ENCODE measurements around the gene XRCC2.

XRCC2 gene

DNA sequence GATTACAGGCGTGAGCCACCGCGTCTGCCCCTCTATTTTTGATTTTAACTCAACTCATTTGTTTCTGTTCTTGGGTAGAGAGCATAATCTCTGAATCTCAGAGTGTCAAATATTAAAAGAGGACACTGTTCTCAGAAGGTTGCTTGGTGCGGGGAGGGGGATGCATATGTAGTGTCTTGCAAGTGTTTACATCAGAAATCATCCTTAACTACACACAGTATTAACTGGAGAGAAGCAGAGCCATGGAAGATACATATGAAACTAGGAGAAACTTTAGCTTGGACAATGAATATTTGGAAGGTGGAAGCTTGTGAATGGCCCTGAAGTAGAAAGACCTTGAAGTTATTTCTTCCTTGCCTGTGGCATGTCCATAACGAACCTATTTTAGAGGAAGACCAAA lies 57.5 kb downstream of the XRCC2 start:
- H2AFZ ChIP-seq (ENCODE audit: low read length): no peak overlapping the region
- no CpG with 5 or more reads among the region's 5 CpGs for WGBS, 2 donors (ENCODE audit: extremely low coverage in 2 of 2, insufficient read length in 2 of 2, insufficient replicate concordance in 1 of 2)

DNA sequence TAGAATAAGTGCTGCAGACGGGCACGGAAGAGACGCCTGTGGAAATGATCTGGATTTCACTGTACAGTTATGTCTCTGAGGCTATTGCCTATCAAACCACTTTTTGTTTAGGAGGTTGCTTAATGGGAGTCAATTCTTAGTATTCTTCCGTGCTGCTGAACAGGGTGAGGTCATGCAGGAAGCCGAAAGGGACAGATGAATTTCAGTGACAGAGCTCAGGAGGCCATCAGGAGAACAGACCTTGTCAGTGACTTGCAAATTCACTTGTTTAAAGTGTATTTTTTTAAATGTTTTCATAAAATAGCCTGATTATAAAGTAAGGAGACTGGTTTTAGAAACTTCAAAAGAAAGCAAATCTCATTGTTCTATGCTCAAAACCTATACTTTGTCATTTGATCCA lies 58.9 kb downstream of the XRCC2 start:
- Histone ChIP-seq H3K18ac (ENCODE audit: low read length) (no peak overlapping the region), H3K4me3 (ENCODE audit: low read length in 2 of 2) (no peak overlapping the region), H3K36me3 (replicated peaks in 1 of 2; ENCODE audit: control insufficient read depth in 2 of 2, insufficient read depth in 2 of 2, low read length in 2 of 2) (no peaks in the 10 kb centered on the region), H3K79me1 (ENCODE audit: low read depth, low read length) (no peaks in the 10 kb centered on the region), H3K4me2 (ENCODE audit: insufficient read depth, low read length, poor library complexity, severe bottlenecking) (no peak overlapping the region), H3K27ac (replicated peaks; ENCODE audit: low read length) (no peak overlapping the region), H3K4ac (ENCODE audit: low read length) (no peak overlapping the region), H2BK15ac (ENCODE audit: low read length) (no peak overlapping the region), H2BK12ac (ENCODE audit: low read length) (no peak overlapping the region), H4K91ac (ENCODE audit: low read depth, low read length, poor library complexity) (no peak overlapping the region), H3K23ac (ENCODE audit: low read depth, low read length, poor library complexity) (no peak overlapping the region), H2BK120ac (ENCODE audit: low read depth, low read length) (no peak overlapping the region), H4K8ac (ENCODE audit: low read depth, low read length) (no peak overlapping the region), H2BK5ac (ENCODE audit: low read length) (no peak overlapping the region), H3K9me3 (replicated peaks in 1 of 2; ENCODE audit: control insufficient read depth in 2 of 2, insufficient read depth in 1 of 2, low read depth in 1 of 2, low read length in 2 of 2) (peaks cover 0 to 2% of the 10 kb centered on the region in 2 donors), H2AK5ac (ENCODE audit: low read depth, low read length) (no peak overlapping the region), H3K4me1 (ENCODE audit: control insufficient read depth in 2 of 2, insufficient read depth in 1 of 2, low read depth in 1 of 2, low read length in 2 of 2) (peaks cover 2 to 4% of the 10 kb centered on the region in 2 donors), H2AFZ (ENCODE audit: low read length) (no peak overlapping the region), H3K14ac (ENCODE audit: low read length) (no peak overlapping the region), H3K27me3 (ENCODE audit: control insufficient read depth in 3 of 3, insufficient read depth in 3 of 3, low read depth in 1 of 3, low read length in 3 of 3) (no peaks in the 10 kb centered on the region), H3K9ac (ENCODE audit: low read depth, low read length, poor library complexity) (no peak overlapping the region)
- no peak for DNase-seq (ENCODE audit: low spot score)
- no CpG with 5 or more reads among the region's 5 CpGs for WGBS, 2 donors (ENCODE audit: extremely low coverage in 2 of 2, insufficient read length in 2 of 2, insufficient replicate concordance in 1 of 2)

More for the DNA sequence above, 57.5 kb downstream of the XRCC2 start:
- no peak overlapping the region for H3K23ac ChIP-seq (ENCODE audit: low read depth, low read length, poor library complexity)
- H2BK12ac ChIP-seq (ENCODE audit: low read length): no peak overlapping the region
- H3K9ac ChIP-seq (ENCODE audit: low read depth, low read length, poor library complexity): no peak overlapping the region
- H2BK5ac ChIP-seq (ENCODE audit: low read length): no peak overlapping the region
- H3K14ac ChIP-seq (ENCODE audit: low read length): no peak overlapping the region
- no peak overlapping the region for H3K4me3 ChIP-seq (ENCODE audit: low read length in 2 of 2)
- H4K8ac ChIP-seq (ENCODE audit: low read depth, low read length): no peak overlapping the region
- H2BK15ac ChIP-seq (ENCODE audit: low read length): no peak overlapping the region
- H3K36me3 ChIP-seq (replicated peaks in 1 of 2; ENCODE audit: control insufficient read depth in 2 of 2, insufficient read depth in 2 of 2, low read length in 2 of 2): no peaks in the 10 kb centered on the region
- no peaks in the 10 kb centered on the region for H3K79me1 ChIP-seq (ENCODE audit: low read depth, low read length)
- no peak overlapping the region for H3K4me2 ChIP-seq (ENCODE audit: insufficient read depth, low read length, poor library complexity, severe bottlenecking)
- no peak overlapping the region for H2AK5ac ChIP-seq (ENCODE audit: low read depth, low read length)
- no peak overlapping the region for H3K4ac ChIP-seq (ENCODE audit: low read length)
- no peaks in the 10 kb centered on the region for H3K27me3 ChIP-seq (ENCODE audit: control insufficient read depth in 3 of 3, insufficient read depth in 3 of 3, low read depth in 1 of 3, low read length in 3 of 3)
- no peak overlapping the region for H4K91ac ChIP-seq (ENCODE audit: low read depth, low read length, poor library complexity)
- no peak overlapping the region for H2BK120ac ChIP-seq (ENCODE audit: low read depth, low read length)
- no peak overlapping the region for H3K27ac ChIP-seq (replicated peaks; ENCODE audit: low read length)
- H3K4me1 ChIP-seq (ENCODE audit: control insufficient read depth in 2 of 2, insufficient read depth in 1 of 2, low read depth in 1 of 2, low read length in 2 of 2): peaks cover 2 to 4% of the 10 kb centered on the region in 2 donors
- H3K18ac ChIP-seq (ENCODE audit: low read length): no peak overlapping the region
- DNase-seq (ENCODE audit: low spot score): no peak
- H3K9me3 ChIP-seq (replicated peaks in 1 of 2; ENCODE audit: control insufficient read depth in 2 of 2, insufficient read depth in 1 of 2, low read depth in 1 of 2, low read length in 2 of 2): no peaks in the 10 kb centered on the region

- Histone ChIP-seq H3K27ac (replicated peaks; ENCODE audit: low read length) (no peak overlapping the region), H3K79me1 (ENCODE audit: low read depth, low read length) (no peaks in the 10 kb centered on the region), H4K8ac (ENCODE audit: low read depth, low read length) (no peak overlapping the region), H3K23ac (ENCODE audit: low read depth, low read length, poor library complexity) (no peak overlapping the region), H4K91ac (ENCODE audit: low read depth, low read length, poor library complexity) (no peak overlapping the region), H2AFZ (ENCODE audit: low read length) (peak overlapping the region; percentile 46), H3K4me3 (ENCODE audit: low read length in 2 of 2) (no peak overlapping the region), H3K4me2 (ENCODE audit: insufficient read depth, low read length, poor library complexity, severe bottlenecking) (no peak overlapping the region), H3K9ac (ENCODE audit: low read depth, low read length, poor library complexity) (no peak overlapping the region), H2BK5ac (ENCODE audit: low read length) (peak overlapping the region; percentile 87), H2AK5ac (ENCODE audit: low read depth, low read length) (no peak overlapping the region), H3K18ac (ENCODE audit: low read length) (peak overlapping the region; percentile 52), H2BK120ac (ENCODE audit: low read depth, low read length) (no peak overlapping the region), H3K4me1 (ENCODE audit: control insufficient read depth in 2 of 2, insufficient read depth in 1 of 2, low read depth in 1 of 2, low read length in 2 of 2) (peaks cover 2 to 4% of the 10 kb centered on the region in 2 donors), H3K14ac (ENCODE audit: low read length) (peak overlapping the region; percentile 75), H2BK15ac (ENCODE audit: low read length) (no peak overlapping the region), H3K27me3 (ENCODE audit: control insufficient read depth in 3 of 3, insufficient read depth in 3 of 3, low read depth in 1 of 3, low read length in 3 of 3) (no peaks in the 10 kb centered on the region), H3K36me3 (replicated peaks in 1 of 2; ENCODE audit: control insufficient read depth in 2 of 2, insufficient read depth in 2 of 2, low read length in 2 of 2) (no peaks in the 10 kb centered on the region), H2BK12ac (ENCODE audit: low read length) (no peak overlapping the region), H3K9me3 (replicated peaks in 1 of 2; ENCODE audit: control insufficient read depth in 2 of 2, insufficient read depth in 1 of 2, low read depth in 1 of 2, low read length in 2 of 2) (peaks cover 0 to 2% of the 10 kb centered on the region in 2 donors), H3K4ac (ENCODE audit: low read length) (peak overlapping the region; percentile 5)
- WGBS, 2 donors (ENCODE audit: extremely low coverage in 2 of 2, insufficient read length in 2 of 2, insufficient replicate concordance in 1 of 2): no CpG with 5 or more reads among the region's 13 CpGs
- DNase-seq (ENCODE audit: low spot score): no peak
These were observed 60.8 kb downstream of the XRCC2 start for GRCh38 chr7:152615031-152615741.

DNA sequence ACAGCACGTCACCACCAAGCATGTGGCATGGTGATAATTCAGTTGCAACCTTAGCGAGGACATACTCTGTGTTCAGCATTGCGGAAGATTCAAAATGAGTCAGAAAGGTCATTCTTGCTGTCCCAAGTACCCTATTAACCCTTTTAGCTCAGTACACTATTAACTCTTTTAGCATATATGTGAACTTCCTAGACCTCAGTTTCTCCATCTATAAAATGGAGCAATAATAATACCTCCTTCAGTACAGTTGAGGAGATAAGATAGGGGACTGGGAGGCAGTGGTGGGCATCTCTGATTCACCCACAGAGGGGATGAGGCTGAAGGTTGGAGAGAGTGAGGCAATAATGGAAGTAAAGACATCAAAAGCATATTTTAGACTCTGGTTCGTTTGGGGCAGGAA lies 67.3 kb downstream of the XRCC2 start:
- H4K91ac ChIP-seq (ENCODE audit: low read depth, low read length, poor library complexity): no peak overlapping the region
- no peak overlapping the region for H2BK12ac ChIP-seq (ENCODE audit: low read length)
- H3K4me1 ChIP-seq (ENCODE audit: control insufficient read depth in 2 of 2, insufficient read depth in 1 of 2, low read depth in 1 of 2, low read length in 2 of 2): no peaks in the 10 kb centered on the region
- no peaks in the 10 kb centered on the region for H3K79me1 ChIP-seq (ENCODE audit: low read depth, low read length)
- H2BK5ac ChIP-seq (ENCODE audit: low read length): no peak overlapping the region
- no peak overlapping the region for H2BK15ac ChIP-seq (ENCODE audit: low read length)
- H4K8ac ChIP-seq (ENCODE audit: low read depth, low read length): no peak overlapping the region
- no peak overlapping the region for H3K23ac ChIP-seq (ENCODE audit: low read depth, low read length, poor library complexity)
- H2BK120ac ChIP-seq (ENCODE audit: low read depth, low read length): no peak overlapping the region
- no CpG with 5 or more reads among the region's 4 CpGs for WGBS, 2 donors (ENCODE audit: extremely low coverage in 2 of 2, insufficient read length in 2 of 2, insufficient replicate concordance in 1 of 2)
- no peak overlapping the region for H3K4me2 ChIP-seq (ENCODE audit: insufficient read depth, low read length, poor library complexity, severe bottlenecking)
- H3K27ac ChIP-seq (replicated peaks; ENCODE audit: low read length): no peak overlapping the region
- no peak overlapping the region for H3K18ac ChIP-seq (ENCODE audit: low read length)
- no peak overlapping the region for H2AFZ ChIP-seq (ENCODE audit: low read length)
- H3K9ac ChIP-seq (ENCODE audit: low read depth, low read length, poor library complexity): no peak overlapping the region
- no peak overlapping the region for H3K14ac ChIP-seq (ENCODE audit: low read length)
- no peak overlapping the region for H2AK5ac ChIP-seq (ENCODE audit: low read depth, low read length)
- H3K9me3 ChIP-seq (replicated peaks in 1 of 2; ENCODE audit: control insufficient read depth in 2 of 2, insufficient read depth in 1 of 2, low read depth in 1 of 2, low read length in 2 of 2): peaks cover 0 to 2% of the 10 kb centered on the region in 2 donors
- H3K36me3 ChIP-seq (replicated peaks in 1 of 2; ENCODE audit: control insufficient read depth in 2 of 2, insufficient read depth in 2 of 2, low read length in 2 of 2): no peaks in the 10 kb centered on the region
- no peak overlapping the region for H3K4me3 ChIP-seq (ENCODE audit: low read length in 2 of 2)
- H3K4ac ChIP-seq (ENCODE audit: low read length): no peak overlapping the region
- no peak for DNase-seq (ENCODE audit: low spot score)
- H3K27me3 ChIP-seq (ENCODE audit: control insufficient read depth in 3 of 3, insufficient read depth in 3 of 3, low read depth in 1 of 3, low read length in 3 of 3): no peaks in the 10 kb centered on the region
